Colonic mucosa (tissue), 4 donors: ENCODE results near the gene FOXC2. TPM values are rescaled to one million over a fixed set of nuclear protein-coding genes. Genes with fewer than 3 reads are reported as not detected.

Source experiments
- DNase-seq: peaks from one replicate; pipeline ENCODE4 v3.0.0-alpha.2; 2020
- H3K27ac ChIP-seq: fragments of 200-600 bp; one replicate; pipeline ENCODE4 v1.8.0; 2021
- H3K27me3 ChIP-seq: fragments of 200-600 bp; one replicate; pipeline ENCODE4 v1.8.0; 2021
- H3K36me3 ChIP-seq: fragments of 200-600 bp; one replicate; pipeline ENCODE4 v1.8.0; 2021
- H3K4me1 ChIP-seq: fragments of 200-600 bp; one replicate; pipeline ENCODE4 v1.8.0; 2021; ENCODE audit warnings: mild to moderate bottlenecking
- H3K4me3 ChIP-seq: fragments of 200-600 bp; one replicate; pipeline ENCODE4 v1.8.0; 2021
- H3K9ac ChIP-seq, 2 donors: one replicate each; pipeline ENCODE4 v1.7.0; 2013; ENCODE audit warnings: control low read depth in 2 of 2, low read depth in 2 of 2, low read length in 2 of 2
- H3K9me3 ChIP-seq: fragments of 200-600 bp; one replicate; pipeline ENCODE4 v1.8.0; 2021
- intact Hi-C: fragments of 100-400 bp; cut with DNase I; formaldehyde crosslinking; loops from one replicate; pipeline ENCODE4 v1.14.1; 2022
- total RNA-seq, 2 donors: library from RNA; stranded (reverse); fragmentation: NEBNext Ultra II Directional in 1 of 2; extraction: Animal tissue kit (Norgen Biotek cat#: 25700) in 1 of 2; gene quantifications; one replicate each; pipeline ENCODE4 v1.2.1, GENCODE V29; 2021
- TF ChIP-seq, protein P1 (sequence below): fragments of 200-600 bp; IDR thresholded peaks from one replicate; pipeline ENCODE4 v1.8.0; 2022; ENCODE audit warnings: antibody characterized with exemption, mild to moderate bottlenecking
- donor health status: healthy.
- donor health status: DM: no; HTN: no; CAD: no.
- donor health status: DM: no; HTN: no; CAD: no.

The FOXC2 gene
- total RNA-seq, 2 donors from 2014 or later = 0.11 to 0.22 TPM

DNA sequence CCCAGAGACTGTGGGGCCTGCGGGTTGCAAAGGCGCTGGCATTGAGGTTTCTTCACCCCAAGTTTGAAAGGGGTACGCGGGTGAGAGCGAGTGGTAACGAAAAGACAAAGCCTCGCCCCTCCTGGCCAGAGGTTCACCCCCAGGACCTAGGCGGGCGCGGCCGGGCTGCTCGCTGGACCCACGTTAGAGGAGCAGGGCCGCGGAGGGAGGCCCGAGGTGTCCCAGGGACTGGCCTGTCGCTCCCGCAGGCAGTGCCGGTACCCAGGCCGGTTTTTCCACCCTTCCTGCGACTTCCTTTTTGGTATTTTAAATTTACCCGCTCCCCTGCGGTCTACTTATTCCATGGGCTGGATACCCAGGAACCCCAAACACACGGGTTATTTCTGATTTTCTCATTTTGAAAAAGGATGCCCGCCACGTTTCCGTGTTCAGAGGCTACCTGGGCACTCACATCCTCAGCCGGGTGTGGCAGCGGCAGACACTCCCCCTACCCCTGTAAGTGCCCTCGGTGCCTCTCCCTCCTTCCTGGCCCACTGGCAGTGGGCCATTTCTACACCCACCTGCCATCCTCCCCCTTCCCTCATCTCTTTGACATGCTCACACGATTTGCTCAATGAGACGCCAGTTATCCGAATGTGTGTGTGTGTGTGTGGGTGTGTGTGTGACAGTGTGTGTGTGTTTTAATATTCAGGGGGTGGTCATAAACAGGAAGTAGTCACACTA, 10.1 kb downstream of the FOXC2 start:
- no peak for DNase-seq
- Histone ChIP-seq H3K4me3 (peak overlapping the region; percentile 37), H3K9me3 (no peaks in the 10 kb centered on the region), H3K27ac (peak overlapping the region; percentile 37), H3K36me3 (no peaks in the 10 kb centered on the region), H3K4me1 (peaks cover 4% of the 10 kb centered on the region), H3K27me3 (peaks cover 51% of the 10 kb centered on the region), H3K9ac (peak overlapping the region in 1 of 2 donors; percentile 30)
- TF ChIP-seq, protein P1, sequence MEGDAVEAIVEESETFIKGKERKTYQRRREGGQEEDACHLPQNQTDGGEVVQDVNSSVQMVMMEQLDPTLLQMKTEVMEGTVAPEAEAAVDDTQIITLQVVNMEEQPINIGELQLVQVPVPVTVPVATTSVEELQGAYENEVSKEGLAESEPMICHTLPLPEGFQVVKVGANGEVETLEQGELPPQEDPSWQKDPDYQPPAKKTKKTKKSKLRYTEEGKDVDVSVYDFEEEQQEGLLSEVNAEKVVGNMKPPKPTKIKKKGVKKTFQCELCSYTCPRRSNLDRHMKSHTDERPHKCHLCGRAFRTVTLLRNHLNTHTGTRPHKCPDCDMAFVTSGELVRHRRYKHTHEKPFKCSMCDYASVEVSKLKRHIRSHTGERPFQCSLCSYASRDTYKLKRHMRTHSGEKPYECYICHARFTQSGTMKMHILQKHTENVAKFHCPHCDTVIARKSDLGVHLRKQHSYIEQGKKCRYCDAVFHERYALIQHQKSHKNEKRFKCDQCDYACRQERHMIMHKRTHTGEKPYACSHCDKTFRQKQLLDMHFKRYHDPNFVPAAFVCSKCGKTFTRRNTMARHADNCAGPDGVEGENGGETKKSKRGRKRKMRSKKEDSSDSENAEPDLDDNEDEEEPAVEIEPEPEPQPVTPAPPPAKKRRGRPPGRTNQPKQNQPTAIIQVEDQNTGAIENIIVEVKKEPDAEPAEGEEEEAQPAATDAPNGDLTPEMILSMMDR = no peak
- intact Hi-C loops = no loop called here

DNA sequence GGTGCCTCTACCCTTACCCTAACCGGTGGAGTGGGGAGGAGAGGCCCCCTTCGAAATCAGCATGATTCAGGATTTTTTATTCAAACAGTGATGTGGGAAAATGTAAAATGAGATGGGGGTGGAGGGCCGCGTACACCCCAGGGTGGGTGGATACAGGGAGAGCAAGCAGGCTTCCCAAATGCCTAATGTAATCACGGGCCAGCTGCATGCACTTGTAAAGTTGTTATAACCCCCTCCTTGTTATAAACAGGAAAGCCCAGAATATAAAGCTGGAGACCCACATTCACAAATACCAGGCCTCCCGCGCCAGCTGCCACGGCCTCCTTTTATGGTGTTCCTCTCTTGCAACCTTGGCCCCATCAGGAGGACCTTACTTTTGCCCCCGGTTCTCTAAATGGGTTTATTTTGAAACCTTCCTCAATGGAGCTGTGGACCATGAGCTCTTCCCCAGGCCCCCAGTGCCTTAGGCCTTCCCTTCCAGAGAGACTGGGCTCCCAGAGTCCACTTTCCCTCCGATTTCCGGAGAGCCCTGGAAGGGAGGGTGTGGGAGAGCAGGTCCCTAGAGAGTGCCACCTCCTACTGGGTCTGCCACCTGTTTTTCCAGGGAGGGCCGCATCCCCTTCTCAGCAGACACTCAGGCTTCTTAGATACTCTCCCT, 10.8 kb downstream of the FOXC2 start:
- Histone ChIP-seq H3K9me3 (no peaks in the 10 kb centered on the region), H3K4me3 (no peak overlapping the region), H3K27ac (peak overlapping the region; percentile 38), H3K9ac (peak overlapping the region in 1 of 2 donors; percentile 18), H3K36me3 (no peaks in the 10 kb centered on the region), H3K27me3 (peaks cover 51% of the 10 kb centered on the region), H3K4me1 (peaks cover 4% of the 10 kb centered on the region)
- TF ChIP-seq, protein P1 = no peak
- intact Hi-C loops = no loop called here
- no peak for DNase-seq

DNA sequence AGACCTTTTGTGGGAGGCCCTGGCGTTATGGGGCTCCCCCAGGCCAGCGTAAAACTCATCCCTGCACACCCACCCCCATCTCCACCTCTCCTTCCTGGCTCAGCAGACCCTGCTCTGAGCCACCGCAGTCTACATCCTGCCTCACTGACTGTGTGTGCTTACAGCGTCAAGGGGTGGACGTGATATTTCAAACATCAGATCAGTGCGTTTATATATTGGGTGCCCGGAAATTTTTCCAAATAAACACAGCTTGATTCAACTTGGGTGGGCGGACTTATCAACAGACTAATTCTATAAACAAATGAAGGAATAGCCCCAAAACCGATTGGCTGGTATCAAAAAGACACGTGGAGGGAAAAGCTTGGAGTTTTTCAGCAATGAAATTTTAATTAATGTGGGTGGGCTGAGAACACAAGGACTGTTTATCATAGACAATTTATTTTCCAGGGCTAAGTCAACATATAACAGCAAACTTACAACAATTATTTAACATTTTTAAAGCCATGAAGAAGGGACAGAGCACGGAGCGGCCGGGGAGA, 11.5 kb downstream of the FOXC2 start, which contains the start of gene FOXL1:
TSS of gene FOXL1 (plus strand) at position 489 of the 539 bp plus-strand sequence. CDS start 175 bp downstream, outside the sequence.
- H3K27me3 ChIP-seq = peaks cover 49% of the 10 kb centered on the region
- no peak for DNase-seq
- intact Hi-C loops = no loop called here

DNA sequence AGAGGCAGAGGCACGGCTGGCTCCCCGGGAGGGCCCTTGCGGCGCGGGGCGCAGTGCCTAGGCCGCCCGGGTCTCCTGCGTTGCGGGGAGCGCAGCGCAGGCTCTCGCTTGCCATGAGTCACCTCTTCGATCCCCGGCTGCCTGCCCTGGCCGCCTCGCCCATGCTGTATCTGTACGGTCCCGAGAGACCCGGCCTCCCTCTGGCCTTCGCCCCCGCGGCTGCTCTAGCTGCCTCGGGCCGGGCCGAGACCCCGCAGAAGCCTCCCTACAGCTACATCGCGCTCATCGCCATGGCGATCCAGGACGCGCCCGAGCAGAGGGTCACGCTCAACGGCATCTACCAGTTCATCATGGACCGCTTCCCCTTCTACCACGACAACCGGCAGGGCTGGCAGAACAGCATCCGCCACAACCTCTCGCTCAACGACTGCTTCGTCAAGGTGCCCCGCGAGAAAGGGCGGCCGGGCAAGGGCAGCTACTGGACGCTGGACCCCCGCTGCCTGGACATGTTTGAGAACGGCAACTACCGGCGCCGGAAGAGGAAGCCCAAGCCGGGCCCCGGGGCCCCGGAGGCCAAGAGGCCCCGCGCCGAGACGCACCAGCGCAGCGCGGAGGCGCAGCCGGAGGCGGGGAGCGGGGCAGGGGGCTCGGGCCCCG, 12.1 kb downstream of the FOXC2 start:
- TF ChIP-seq, protein P1 = no peak
- no peak for DNase-seq
- Histone ChIP-seq H3K9me3 (no peaks in the 10 kb centered on the region), H3K4me3 (peak overlapping the region; percentile 15), H3K27ac (peak overlapping the region; percentile 47), H3K36me3 (no peaks in the 10 kb centered on the region), H3K9ac (peak overlapping the region in 1 of 2 donors; percentile 53), H3K4me1 (peaks cover 4% of the 10 kb centered on the region), H3K27me3 (peaks cover 43% of the 10 kb centered on the region)
- intact Hi-C loops = no loop called here

More for the DNA sequence above, 11.5 kb downstream of the FOXC2 start, which contains the start of gene FOXL1:
- Histone ChIP-seq H3K36me3 (no peaks in the 10 kb centered on the region), H3K4me3 (peak within 1 kb of the TSS; percentile 15), H3K4me1 (peaks cover 4% of the 10 kb centered on the region), H3K27ac (peak within 1 kb of the TSS; percentile 47), H3K9ac (peak within 1 kb of the TSS in 1 of 2 donors; percentile 53), H3K9me3 (no peaks in the 10 kb centered on the region)
- TF ChIP-seq, protein P1 = no peak
